HepG2 (cell line): ENCODE measurements around the gene C11orf68. TPM values are rescaled to one million over a fixed set of nuclear protein-coding genes. Genes with fewer than 3 reads are reported as not detected.

Experiments
- MED8 ChIP-seq: sonication (generic); formaldehyde crosslinking; IDR thresholded peaks from 2 replicates; pipeline ENCODE4 v1.8.1; 2023; ENCODE audit warnings: mild to moderate bottlenecking, missing genetic modification reagents; ENCODE audit not compliant: insufficient replicate concordance
- MTF1 ChIP-seq: sonication (generic); formaldehyde crosslinking; IDR thresholded peaks from 2 replicates; pipeline ENCODE4 v1.5.0; 2020; ENCODE audit warnings: missing genetic modification reagents
- NCOR1 ChIP-seq: fragments of 200-600 bp; sonication (generic); IDR thresholded peaks from 2 replicates; pipeline ENCODE4 v1.7.0; 2017; ENCODE audit warnings: antibody characterized with exemption, low read length, borderline replicate concordance
- PCBP1 ChIP-seq: fragments of 200-400 bp; formaldehyde crosslinking; IDR thresholded peaks from 2 replicates; pipeline ENCODE4 v1.6.1; 2017; ENCODE audit warnings: mild to moderate bottlenecking, low read depth, low read length, borderline replicate concordance
- RXRB ChIP-seq: IDR thresholded peaks from 2 replicates; pipeline ENCODE4 v1.6.1; 2016; ENCODE audit warnings: borderline replicate concordance, missing genetic modification reagents, missing compliant biosample characterization
- THYN1 ChIP-seq: sonication (generic); formaldehyde crosslinking; IDR thresholded peaks from 2 replicates; pipeline ENCODE4 v1.8.1; 2023; ENCODE audit warnings: low read depth, mild to moderate bottlenecking, moderate library complexity, missing genetic modification reagents, borderline replicate concordance
- WIZ ChIP-seq: sonication (generic); formaldehyde crosslinking; IDR thresholded peaks from 2 replicates; pipeline ENCODE4 v1.5.1; 2020; ENCODE audit warnings: mild to moderate bottlenecking, missing genetic modification reagents
- ZBTB21 ChIP-seq: sonication (generic); formaldehyde crosslinking; IDR thresholded peaks from 2 replicates; pipeline ENCODE4 v1.4.0; 2020; ENCODE audit warnings: missing genetic modification reagents
- ZBTB38 ChIP-seq: sonication (generic); formaldehyde crosslinking; IDR thresholded peaks from 2 replicates; pipeline ENCODE4 v1.5.1; 2020; ENCODE audit warnings: mild to moderate bottlenecking, missing genetic modification reagents
- ZFP1 ChIP-seq: IDR thresholded peaks from 2 replicates; pipeline ENCODE4 v1.6.1; 2016
- ZFP62 ChIP-seq: sonication (generic); formaldehyde crosslinking; IDR thresholded peaks from 2 replicates; pipeline ENCODE4 v1.4.0; 2020; ENCODE audit warnings: missing genetic modification reagents
- ZKSCAN1 ChIP-seq: fragments of 150-350 bp; IDR thresholded peaks from 2 replicates; pipeline ENCODE4 v1.6.1; 2014; ENCODE audit warnings: low read length
- ZNF235 ChIP-seq: sonication (generic); formaldehyde crosslinking; IDR thresholded peaks from 2 replicates; pipeline ENCODE4 v1.8.1; 2023; ENCODE audit warnings: mild to moderate bottlenecking, missing genetic modification reagents, borderline replicate concordance
- ZNF260 ChIP-seq: sonication (generic); formaldehyde crosslinking; IDR thresholded peaks from 2 replicates; pipeline ENCODE4 v1.4.0; 2020; ENCODE audit warnings: missing genetic modification reagents, low read depth, mild to moderate bottlenecking, borderline replicate concordance
- ZNF3 ChIP-seq: IDR thresholded peaks from 2 replicates; pipeline ENCODE4 v1.7.0; 2017; ENCODE audit warnings: inconsistent platforms
- ZNF510 ChIP-seq: sonication (generic); formaldehyde crosslinking; IDR thresholded peaks from 2 replicates; pipeline ENCODE4 v1.4.0; 2020; ENCODE audit warnings: low read depth, mild to moderate bottlenecking, missing genetic modification reagents
- polyA plus RNA-seq, 8 experiments: library from polyadenylated mRNA; depleted of rRNA in 3 of 8; stranded (reverse) in 7 of 8; unstranded in 1 of 8; fragments of >200 nt; fragmentation: Illumina TruSeq in 4 of 8; extraction: Trizol in 4 of 8; gene quantifications; 2 replicates each; pipeline versions ENCODE4 v1.2.1 to v1.2.3, GENCODE V29; 2011 to 2016; ENCODE audit warnings: low read depth in 4 of 8, missing spikeins in 1 of 8, mixed read lengths in 1 of 8; ENCODE audit not compliant: insufficient read depth in 1 of 8
- total RNA-seq, 5 experiments: library from RNA; depleted of rRNA; stranded (reverse); fragments of >200 nt; fragmentation: Illumina TruSeq; extraction: Trizol; gene quantifications; 2 replicates each; pipeline ENCODE4 v1.2.3, GENCODE V29; 2016; ENCODE audit warnings: low read depth in 1 of 5
- TF ChIP-seq, protein P1 (sequence below): sonication (generic); formaldehyde crosslinking; IDR thresholded peaks from 2 replicates; pipeline ENCODE4 v1.9.0; 2021; ENCODE audit warnings: missing genetic modification reagents, borderline replicate concordance
- TF ChIP-seq, protein P2 (sequence below): sonication (generic); formaldehyde crosslinking; IDR thresholded peaks from 2 replicates; pipeline ENCODE4 v1.5.1; 2020; ENCODE audit warnings: missing genetic modification reagents, mild to moderate bottlenecking, borderline replicate concordance
- TF ChIP-seq, protein P3 (sequence below): sonication (generic); formaldehyde crosslinking; IDR thresholded peaks from 2 replicates; pipeline ENCODE4 v1.5.1; 2020; ENCODE audit warnings: mild to moderate bottlenecking, missing genetic modification reagents, borderline replicate concordance
- TF ChIP-seq, protein P4 (sequence below): sonication (generic); formaldehyde crosslinking; IDR thresholded peaks from 2 replicates; pipeline ENCODE4 v1.5.0; 2020; ENCODE audit warnings: mild to moderate bottlenecking, missing genetic modification reagents
- TF ChIP-seq, protein P5 (sequence below): sonication (generic); formaldehyde crosslinking; IDR thresholded peaks from 2 replicates; pipeline ENCODE4 v1.5.0; 2020; ENCODE audit warnings: missing genetic modification reagents, mild to moderate bottlenecking, borderline replicate concordance

The C11orf68 gene
- total and polyA plus RNA-seq, 2 of the 13 experiments (the other 11 are each of a cell fraction or from before 2014, with no cell fraction given): 8.4 to 28.3 TPM

DNA sequence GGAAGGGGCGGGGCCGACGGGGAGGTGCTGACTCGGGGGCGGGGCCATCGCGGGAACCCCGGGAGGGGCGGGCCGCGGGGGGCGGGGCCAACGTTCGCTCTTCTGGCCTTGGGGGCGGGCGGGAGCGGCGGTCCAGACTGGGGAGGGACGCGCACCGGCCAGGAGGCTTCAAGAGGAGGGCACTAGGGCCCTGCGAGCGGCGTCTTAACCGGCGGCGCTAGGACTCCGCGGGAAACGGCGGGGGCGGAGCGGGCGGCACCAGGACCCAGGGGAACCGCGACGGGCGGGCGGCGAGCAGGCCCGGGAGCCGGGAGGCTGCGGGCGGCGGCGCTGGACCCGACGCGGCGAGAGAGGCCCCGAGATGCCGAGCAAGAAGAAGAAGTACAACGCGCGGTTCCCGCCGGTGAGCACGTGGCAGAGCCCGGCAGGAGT lies 295 bp upstream of the C11orf68 start, which contains the start of gene DRAP1 (continued):
- TF ChIP-seq ZNF3 (CRISPR knock-in tag) (0 out of 2 replicates have a peak, but pooled peaks have one; percentile 25), ZNF235 (CRISPR knock-in tag) (peak; percentile 61; the same call in 1 of the 2 replicates), RXRB (CRISPR knock-in tag) (peak; percentile 70; the same call in 1 of the 2 replicates), MED8 (CRISPR knock-in tag) (peak; percentile 44), MTF1 (CRISPR knock-in tag) (peak; percentile 51; the same call in 1 of the 2 replicates), ZNF510 (CRISPR knock-in tag) (no peak), NCOR1 (no peak), ZBTB38 (CRISPR knock-in tag) (no peak), ZNF260 (CRISPR knock-in tag) (no peak), ZFP62 (CRISPR knock-in tag) (no peak), WIZ (CRISPR knock-in tag) (no peak), THYN1 (CRISPR knock-in tag) (no peak), ZKSCAN1 (no peak), ZFP1 (CRISPR knock-in tag) (0 out of 2 replicates have a peak, but pooled peaks have one; percentile 79), ZBTB21 (CRISPR knock-in tag) (no peak), PCBP1 (0 out of 2 replicates have a peak, but pooled peaks have one; percentile 68)
- TF ChIP-seq, protein P1, sequence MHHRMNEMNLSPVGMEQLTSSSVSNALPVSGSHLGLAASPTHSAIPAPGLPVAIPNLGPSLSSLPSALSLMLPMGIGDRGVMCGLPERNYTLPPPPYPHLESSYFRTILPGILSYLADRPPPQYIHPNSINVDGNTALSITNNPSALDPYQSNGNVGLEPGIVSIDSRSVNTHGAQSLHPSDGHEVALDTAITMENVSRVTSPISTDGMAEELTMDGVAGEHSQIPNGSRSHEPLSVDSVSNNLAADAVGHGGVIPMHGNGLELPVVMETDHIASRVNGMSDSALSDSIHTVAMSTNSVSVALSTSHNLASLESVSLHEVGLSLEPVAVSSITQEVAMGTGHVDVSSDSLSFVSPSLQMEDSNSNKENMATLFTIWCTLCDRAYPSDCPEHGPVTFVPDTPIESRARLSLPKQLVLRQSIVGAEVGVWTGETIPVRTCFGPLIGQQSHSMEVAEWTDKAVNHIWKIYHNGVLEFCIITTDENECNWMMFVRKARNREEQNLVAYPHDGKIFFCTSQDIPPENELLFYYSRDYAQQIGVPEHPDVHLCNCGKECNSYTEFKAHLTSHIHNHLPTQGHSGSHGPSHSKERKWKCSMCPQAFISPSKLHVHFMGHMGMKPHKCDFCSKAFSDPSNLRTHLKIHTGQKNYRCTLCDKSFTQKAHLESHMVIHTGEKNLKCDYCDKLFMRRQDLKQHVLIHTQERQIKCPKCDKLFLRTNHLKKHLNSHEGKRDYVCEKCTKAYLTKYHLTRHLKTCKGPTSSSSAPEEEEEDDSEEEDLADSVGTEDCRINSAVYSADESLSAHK (CRISPR knock-in tag): no peak
- TF ChIP-seq, protein P2, sequence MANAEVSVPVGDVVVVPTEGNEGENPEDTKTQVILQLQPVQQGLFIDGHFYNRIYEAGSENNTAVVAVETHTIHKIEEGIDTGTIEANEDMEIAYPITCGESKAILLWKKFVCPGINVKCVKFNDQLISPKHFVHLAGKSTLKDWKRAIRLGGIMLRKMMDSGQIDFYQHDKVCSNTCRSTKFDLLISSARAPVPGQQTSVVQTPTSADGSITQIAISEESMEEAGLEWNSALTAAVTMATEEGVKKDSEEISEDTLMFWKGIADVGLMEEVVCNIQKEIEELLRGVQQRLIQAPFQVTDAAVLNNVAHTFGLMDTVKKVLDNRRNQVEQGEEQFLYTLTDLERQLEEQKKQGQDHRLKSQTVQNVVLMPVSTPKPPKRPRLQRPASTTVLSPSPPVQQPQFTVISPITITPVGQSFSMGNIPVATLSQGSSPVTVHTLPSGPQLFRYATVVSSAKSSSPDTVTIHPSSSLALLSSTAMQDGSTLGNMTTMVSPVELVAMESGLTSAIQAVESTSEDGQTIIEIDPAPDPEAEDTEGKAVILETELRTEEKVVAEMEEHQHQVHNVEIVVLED (CRISPR knock-in tag): peak; percentile 64
- TF ChIP-seq, protein P3, sequence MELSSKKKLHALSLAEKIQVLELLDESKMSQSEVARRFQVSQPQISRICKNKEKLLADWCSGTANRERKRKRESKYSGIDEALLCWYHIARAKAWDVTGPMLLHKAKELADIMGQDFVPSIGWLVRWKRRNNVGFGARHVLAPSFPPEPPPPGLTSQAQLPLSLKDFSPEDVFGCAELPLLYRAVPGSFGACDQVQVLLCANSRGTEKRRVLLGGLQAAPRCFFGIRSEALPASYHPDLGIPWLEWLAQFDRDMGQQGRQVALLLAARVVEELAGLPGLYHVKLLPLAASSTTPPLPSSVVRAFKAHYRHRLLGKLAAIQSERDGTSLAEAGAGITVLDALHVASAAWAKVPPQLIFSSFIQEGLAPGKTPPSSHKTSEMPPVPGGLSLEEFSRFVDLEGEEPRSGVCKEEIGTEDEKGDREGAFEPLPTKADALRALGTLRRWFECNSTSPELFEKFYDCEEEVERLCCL (CRISPR knock-in tag): 0 out of 2 replicates have a peak, but pooled peaks have one; percentile 12
- TF ChIP-seq, protein P4, sequence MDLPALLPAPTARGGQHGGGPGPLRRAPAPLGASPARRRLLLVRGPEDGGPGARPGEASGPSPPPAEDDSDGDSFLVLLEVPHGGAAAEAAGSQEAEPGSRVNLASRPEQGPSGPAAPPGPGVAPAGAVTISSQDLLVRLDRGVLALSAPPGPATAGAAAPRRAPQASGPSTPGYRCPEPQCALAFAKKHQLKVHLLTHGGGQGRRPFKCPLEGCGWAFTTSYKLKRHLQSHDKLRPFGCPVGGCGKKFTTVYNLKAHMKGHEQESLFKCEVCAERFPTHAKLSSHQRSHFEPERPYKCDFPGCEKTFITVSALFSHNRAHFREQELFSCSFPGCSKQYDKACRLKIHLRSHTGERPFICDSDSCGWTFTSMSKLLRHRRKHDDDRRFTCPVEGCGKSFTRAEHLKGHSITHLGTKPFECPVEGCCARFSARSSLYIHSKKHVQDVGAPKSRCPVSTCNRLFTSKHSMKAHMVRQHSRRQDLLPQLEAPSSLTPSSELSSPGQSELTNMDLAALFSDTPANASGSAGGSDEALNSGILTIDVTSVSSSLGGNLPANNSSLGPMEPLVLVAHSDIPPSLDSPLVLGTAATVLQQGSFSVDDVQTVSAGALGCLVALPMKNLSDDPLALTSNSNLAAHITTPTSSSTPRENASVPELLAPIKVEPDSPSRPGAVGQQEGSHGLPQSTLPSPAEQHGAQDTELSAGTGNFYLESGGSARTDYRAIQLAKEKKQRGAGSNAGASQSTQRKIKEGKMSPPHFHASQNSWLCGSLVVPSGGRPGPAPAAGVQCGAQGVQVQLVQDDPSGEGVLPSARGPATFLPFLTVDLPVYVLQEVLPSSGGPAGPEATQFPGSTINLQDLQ (CRISPR knock-in tag): no peak
- TF ChIP-seq, protein P5, sequence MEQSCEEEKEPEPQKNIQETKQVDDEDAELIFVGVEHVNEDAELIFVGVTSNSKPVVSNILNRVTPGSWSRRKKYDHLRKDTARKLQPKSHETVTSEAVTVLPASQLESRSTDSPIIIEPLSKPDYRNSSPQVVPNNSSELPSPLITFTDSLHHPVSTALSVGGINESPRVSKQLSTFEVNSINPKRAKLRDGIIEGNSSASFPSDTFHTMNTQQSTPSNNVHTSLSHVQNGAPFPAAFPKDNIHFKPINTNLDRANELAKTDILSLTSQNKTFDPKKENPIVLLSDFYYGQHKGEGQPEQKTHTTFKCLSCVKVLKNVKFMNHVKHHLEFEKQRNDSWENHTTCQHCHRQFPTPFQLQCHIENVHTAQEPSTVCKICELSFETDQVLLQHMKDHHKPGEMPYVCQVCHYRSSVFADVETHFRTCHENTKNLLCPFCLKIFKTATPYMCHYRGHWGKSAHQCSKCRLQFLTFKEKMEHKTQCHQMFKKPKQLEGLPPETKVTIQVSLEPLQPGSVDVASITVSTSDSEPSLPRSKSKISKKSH (CRISPR knock-in tag): no peak
